ENCODE data around the gene C11orf87. TPM values are rescaled to one million over a fixed set of nuclear protein-coding genes. Genes with fewer than 3 reads are reported as not detected.

C11orf87 gene
- total RNA-seq (not detected), polyA plus RNA-seq (ENCODE audit: insufficient read depth, low read depth, low replicate concordance) (not detected)
- long read RNA-seq, donor 1 = 0 reads
- long read RNA-seq, donor 2 = 0 reads
- long read RNA-seq, donor 3 = 0 reads
- long read RNA-seq, donor 4 = 0 reads
- long read RNA-seq, donor 5 = 0 reads
- long read RNA-seq, donor 6 = 0 reads
- long read RNA-seq, donor 7 = 0 reads
- long read RNA-seq, donor 8 = 0 reads
- long read RNA-seq, donor 9 = 0 reads
- long read RNA-seq, donor 10 = 0 reads

GRCh38 chr11:109421981-109422869 is at the start of gene C11orf87:
Gene C11orf87 (plus strand): TSS chr11:109422190. CDS start chr11:109423634, 1,444 bp downstream.
- peaks cover 12% of the 10 kb centered on the region for H3K27me3 ChIP-seq (ENCODE audit: control insufficient read depth, insufficient read depth, low read length)
- TF ChIP-seq CTCF (IDR thresholded peaks at IDR 0.05; ENCODE audit: borderline replicate concordance, extremely low read depth, insufficient read depth) = no peak
- peak; percentile 23 to 54 (median 35) for DNase-seq
- no peak within 1 kb of the TSS for H3K9ac ChIP-seq (ENCODE audit: low read length in 3 of 3)
- H3K4me3 ChIP-seq (ENCODE audit: low read length in 3 of 3) = no peak within 1 kb of the TSS
- no peaks in the 10 kb centered on the region for H3K9me3 ChIP-seq (ENCODE audit: control insufficient read depth in 2 of 3, insufficient read depth in 1 of 3, low read length in 3 of 3)
- peaks cover 0 to 4% (median 0%) of the 10 kb centered on the region in 3 donors for H3K4me1 ChIP-seq (ENCODE audit: control insufficient read depth in 2 of 3, insufficient read depth in 2 of 3, low read depth in 1 of 3, low read length in 3 of 3)
- intact Hi-C loops (cut with DNase I) = no loop called here
- FAIRE-seq = no peak
- no peak within 1 kb of the TSS for H3K27ac ChIP-seq (ENCODE audit: low read depth in 2 of 2, low read length in 2 of 2)
- H3K36me3 ChIP-seq (ENCODE audit: control insufficient read depth in 2 of 3, insufficient read depth in 3 of 3, low read length in 3 of 3) = no peaks in the 10 kb centered on the region

- Histone ChIP-seq H3K9ac (ENCODE audit: low read length in 3 of 3) (no peak overlapping the region), H3K4me1 (ENCODE audit: control insufficient read depth in 2 of 3, insufficient read depth in 2 of 3, low read depth in 1 of 3, low read length in 3 of 3) (no peaks in the 10 kb centered on the region), H3K27ac (ENCODE audit: low read depth in 2 of 2, low read length in 2 of 2) (no peak overlapping the region), H3K27me3 (ENCODE audit: control insufficient read depth, insufficient read depth, low read length) (no peaks in the 10 kb centered on the region), H3K4me3 (ENCODE audit: low read length in 3 of 3) (no peak overlapping the region), H3K36me3 (ENCODE audit: control insufficient read depth in 2 of 3, insufficient read depth in 3 of 3, low read length in 3 of 3) (no peaks in the 10 kb centered on the region), H3K9me3 (ENCODE audit: control insufficient read depth in 2 of 3, insufficient read depth in 1 of 3, low read length in 3 of 3) (no peaks in the 10 kb centered on the region)
- TF ChIP-seq CTCF (IDR thresholded peaks at IDR 0.05; ENCODE audit: borderline replicate concordance, extremely low read depth, insufficient read depth) = no peak
- no peak for FAIRE-seq
- no peak for DNase-seq
- intact Hi-C loops (cut with DNase I) = no loop called here
Measured at GRCh38 chr11:109374032-109374431, 48.0 kb upstream of the C11orf87 start.

- TF ChIP-seq CTCF (IDR thresholded peaks at IDR 0.05; ENCODE audit: borderline replicate concordance, extremely low read depth, insufficient read depth) = no peak
- intact Hi-C loops (cut with DNase I) = no loop called here
- no peak overlapping the region for H3K4me3 ChIP-seq (ENCODE audit: low read length in 3 of 3)
- H3K4me1 ChIP-seq (ENCODE audit: control insufficient read depth in 2 of 3, insufficient read depth in 2 of 3, low read depth in 1 of 3, low read length in 3 of 3) = no peaks in the 10 kb centered on the region
- H3K9ac ChIP-seq (ENCODE audit: low read length in 3 of 3) = no peak overlapping the region
- no peaks in the 10 kb centered on the region for H3K9me3 ChIP-seq (ENCODE audit: control insufficient read depth in 2 of 3, insufficient read depth in 1 of 3, low read length in 3 of 3)
- H3K27me3 ChIP-seq (ENCODE audit: control insufficient read depth, insufficient read depth, low read length) = no peaks in the 10 kb centered on the region
- H3K27ac ChIP-seq (ENCODE audit: low read depth in 2 of 2, low read length in 2 of 2) = no peak overlapping the region
- H3K36me3 ChIP-seq (ENCODE audit: control insufficient read depth in 2 of 3, insufficient read depth in 3 of 3, low read length in 3 of 3) = no peaks in the 10 kb centered on the region
- DNase-seq (no peak), FAIRE-seq (no peak)
Measured at GRCh38 chr11:109374441-109374840, 47.5 kb upstream of the C11orf87 start.
